Liver (tissue), 9 donors: ENCODE data around the gene CIAO3. TPM values are rescaled to one million over a fixed set of nuclear protein-coding genes. Genes with fewer than 3 reads are reported as not detected.
A peak's percentile ranks its signal among the peaks of the same experiment; 100 is the strongest.

Experiments
- DNase-seq: peaks from one replicate; pipeline ENCODE4 v3.0.0-alpha.2; 2017; ENCODE audit warnings: low spot score
- H3K27ac ChIP-seq, 2 donors: one replicate each; pipeline ENCODE4 v1.7.0; 2013; ENCODE audit warnings: inconsistent platforms in 2 of 2, low read length in 2 of 2, control low read depth in 1 of 2, low read depth in 1 of 2, mild to moderate bottlenecking in 1 of 2
- H3K27me3 ChIP-seq, 4 donors: one replicate each; pipeline versions ENCODE4 v1.6.1 to v1.7.0; 2013; ENCODE audit warnings: low read length in 3 of 4, inconsistent platforms in 1 of 4, mild to moderate bottlenecking in 1 of 4, moderate library complexity in 1 of 4; ENCODE audit not compliant: control insufficient read depth in 4 of 4, insufficient read depth in 4 of 4
- H3K36me3 ChIP-seq, 4 donors: one replicate each; pipeline versions ENCODE4 v1.6.1 to v1.7.0; 2013; ENCODE audit warnings: low read length in 3 of 4, mild to moderate bottlenecking in 3 of 4, low read depth in 1 of 4, moderate library complexity in 1 of 4; ENCODE audit not compliant: control insufficient read depth in 4 of 4, insufficient read depth in 3 of 4
- H3K4me1 ChIP-seq, 4 donors: one replicate each; pipeline versions ENCODE4 v1.6.1 to v1.7.0; 2013; ENCODE audit warnings: low read length in 3 of 4, mild to moderate bottlenecking in 3 of 4, moderate library complexity in 1 of 4; ENCODE audit not compliant: control insufficient read depth in 4 of 4, insufficient read depth in 4 of 4
- H3K4me3 ChIP-seq, 3 donors: one replicate each; pipeline versions ENCODE4 v1.6.1 to v1.7.0; 2013; ENCODE audit warnings: low read length in 3 of 3, control low read depth in 1 of 3, low read depth in 1 of 3, mild to moderate bottlenecking in 1 of 3
- H3K9ac ChIP-seq, 2 donors: one replicate each; pipeline ENCODE4 v1.7.0; 2013; ENCODE audit warnings: low read length in 2 of 2, mild to moderate bottlenecking in 2 of 2, moderate library complexity in 2 of 2, control low read depth in 1 of 2, low read depth in 1 of 2
- H3K9me3 ChIP-seq, 4 donors: one replicate each; pipeline versions ENCODE4 v1.6.1 to v1.7.0; 2013; ENCODE audit warnings: low read length in 3 of 4; ENCODE audit not compliant: control insufficient read depth in 4 of 4
- CTCF ChIP-seq: fragments of 150-350 bp; IDR thresholded peaks from 2 replicates; pipeline ENCODE4 v1.5.1; 2017; ENCODE audit warnings: improper control_type of control experiment, low read depth, low read length; ENCODE audit not compliant: missing input control
- EGR1 ChIP-seq, 2 donors: IDR thresholded peaks; 2 replicates each; pipeline ENCODE4 v1.6.1; 2016 to 2018; ENCODE audit warnings: antibody characterized with exemption in 2 of 2, low read depth in 2 of 2
- FOXA1 ChIP-seq: IDR thresholded peaks from 2 replicates; pipeline ENCODE4 v1.6.1; 2016; ENCODE audit warnings: antibody characterized with exemption
- FOXA2 ChIP-seq: IDR thresholded peaks from 2 replicates; pipeline ENCODE4 v1.6.1; 2016; ENCODE audit warnings: antibody characterized with exemption
- GABPA ChIP-seq, 2 donors: IDR thresholded peaks in 1 of 2; conservative IDR thresholded peaks in 1 of 2; 2 replicates each; pipeline ENCODE4 v1.6.1; 2016; ENCODE audit warnings: antibody characterized with exemption in 2 of 2, mild to moderate bottlenecking in 1 of 2, moderate library complexity in 1 of 2
- HNF4A ChIP-seq, 2 donors: conservative IDR thresholded peaks; 2 replicates each; pipeline ENCODE4 v1.6.1; 2016; ENCODE audit warnings: antibody characterized with exemption in 2 of 2, mild to moderate bottlenecking in 2 of 2
- JUND ChIP-seq, 2 donors: IDR thresholded peaks; 2 replicates each; pipeline ENCODE4 v1.6.1; 2016; ENCODE audit warnings: antibody characterized with exemption in 2 of 2
- MAX ChIP-seq: IDR thresholded peaks from 2 replicates; pipeline ENCODE4 v1.6.1; 2016; ENCODE audit warnings: antibody characterized with exemption
- SP1 ChIP-seq: IDR thresholded peaks from 2 replicates; pipeline ENCODE4 v1.6.1; 2018; ENCODE audit warnings: antibody characterized with exemption, mild to moderate bottlenecking
- YY1 ChIP-seq: IDR thresholded peaks from 2 replicates; pipeline ENCODE4 v1.6.1; 2016; ENCODE audit warnings: antibody characterized with exemption, mild to moderate bottlenecking
- ZBTB33 ChIP-seq: IDR thresholded peaks from 2 replicates; pipeline ENCODE4 v1.6.1; 2016; ENCODE audit warnings: antibody characterized with exemption
- WGBS: extraction: QIAGEN DNeasy Blood & Tissue Kit; methylation state at CpG from one replicate; pipeline ENCODE4 v1.1.7; 2013; 5-methylcytosine and 5-hydroxymethylcytosine counted together
- polyA plus RNA-seq, 2 donors: library from polyadenylated mRNA; stranded (reverse) in 1 of 2; unstranded in 1 of 2; fragments of 200-250 nt in 1 of 2; fragments of >200 nt in 1 of 2; fragmentation: Nextera tagmentation in 1 of 2; extraction: Ambion mirVana in 1 of 2; gene quantifications; one replicate each; pipeline versions ENCODE4 v1.2.1 to v1.2.3, GENCODE V29; 2013 to 2015
- total RNA-seq, 2 donors: library from RNA; depleted of rRNA; stranded (reverse); fragments of >200 nt; gene quantifications; one replicate each; pipeline ENCODE4 v1.2.3, GENCODE V29; 2014
- donor health status: healthy.
- donor health status: healthy.
- donor health status: healthy.
- donor health status: healthy.
- donor health status: healthy.

CIAO3 gene
- total and polyA plus RNA-seq, 4 donors: 13.2 to 24.3 (median 16.5) TPM

- Histone ChIP-seq H3K27ac (no peak overlapping the region), H3K27me3 (peaks cover 0 to 2% (median 0%) of the 10 kb centered on the region in 4 donors), H3K36me3 (peaks cover 0 to 31% (median 5%) of the 10 kb centered on the region in 4 donors), H3K4me1 (peaks cover 8 to 19% (median 14%) of the 10 kb centered on the region in 4 donors), H3K9me3 (no peaks in the 10 kb centered on the region), H3K4me3 (no peak overlapping the region), H3K9ac (no peak overlapping the region)
- TF ChIP-seq JUND (IDR thresholded peaks at IDR 0.05): no peak
- no peak for TF ChIP-seq FOXA2
- no peak for TF ChIP-seq SP1
- DNase-seq: no peak
- WGBS: 93% methylated on average over 37 of the region's 37 CpGs
These were observed 10.8 kb downstream of the CIAO3 start for GRCh38 chr16:729768-730665.

- no peak for DNase-seq
- H3K36me3 ChIP-seq: peaks cover 0 to 22% (median 4%) of the 10 kb centered on the region in 4 donors
- WGBS: 67% methylated on average over 55 of the region's 55 CpGs
These were observed 11.7 kb downstream of the CIAO3 start for GRCh38 chr16:728890-729744.

GRCh38 chr16:728131-728889 lies 12.5 kb downstream of the CIAO3 start:
- H3K27me3 ChIP-seq: peaks cover 0 to 2% (median 0%) of the 10 kb centered on the region in 4 donors
- peaks cover 8 to 19% (median 14%) of the 10 kb centered on the region in 4 donors for H3K4me1 ChIP-seq
- H3K36me3 ChIP-seq: peaks cover 0 to 14% (median 2%) of the 10 kb centered on the region in 4 donors
- peak; percentile 69 for DNase-seq
- 2% methylated on average over 80 of the region's 80 CpGs for WGBS
- no peaks in the 10 kb centered on the region for H3K9me3 ChIP-seq
- no peak overlapping the region for H3K27ac ChIP-seq
- H3K9ac ChIP-seq: no peak overlapping the region
- peak overlapping the region in 1 of 3 donors; percentile 43 for H3K4me3 ChIP-seq
- TF ChIP-seq EGR1 (IDR thresholded peaks at IDR 0.05; ENCODE audit: low read depth in 2 of 2): no peak
- TF ChIP-seq GABPA (IDR thresholded peaks at IDR 0.05 in 1 of 2, conservative IDR thresholded peaks at IDR 0.05 in 1 of 2): no peak
- no peak for TF ChIP-seq FOXA2
- TF ChIP-seq ZBTB33: no peak
- no peak for TF ChIP-seq JUND (IDR thresholded peaks at IDR 0.05)
- TF ChIP-seq CTCF: no peak
- no peak for TF ChIP-seq MAX
- no peak for TF ChIP-seq SP1
- TF ChIP-seq HNF4A (conservative IDR thresholded peaks at IDR 0.05): no peak
- TF ChIP-seq FOXA1: no peak
- no peak for TF ChIP-seq YY1

More at GRCh38 chr16:728890-729744, 11.7 kb downstream of the CIAO3 start:
- Histone ChIP-seq H3K4me3 (no peak overlapping the region), H3K4me1 (peaks cover 8 to 19% (median 14%) of the 10 kb centered on the region in 4 donors), H3K9ac (no peak overlapping the region), H3K27ac (no peak overlapping the region), H3K9me3 (no peaks in the 10 kb centered on the region), H3K27me3 (peaks cover 0 to 2% (median 0%) of the 10 kb centered on the region in 4 donors)
- TF ChIP-seq FOXA2: no peak
- no peak for TF ChIP-seq GABPA (IDR thresholded peaks at IDR 0.05 in 1 of 2, conservative IDR thresholded peaks at IDR 0.05 in 1 of 2)
